Activated gamma-delta T cell treated with anti-CD3 and anti-CD28 coated beads, Interleukin-2, amount 50 U/mL, for 16 hours (primary cell): ENCODE data around the gene HSH2D.
"Not testable (repeated sequence)": the region's sequence is repeated elsewhere in the genome, so short reads cannot be mapped to it uniquely, and the experiment has no call there.

Experiments used
- DNase-seq: peaks from one replicate; pipeline ENCODE4 v3.0.0-alpha.2; 2020; ENCODE audit warnings: low read depth

The HSH2D gene

GRCh38 chr19:16143399-16144215, at the start of gene HSH2D:
Gene HSH2D (plus strand): TSS chr19:16143685. CDS start chr19:16148751, 5,066 bp downstream.
- DNase-seq = peak; percentile 53

GRCh38 chr19:16094360-16095070, 49.0 kb upstream of the HSH2D start:
- no peak for DNase-seq

GRCh38 chr19:16095071-16095571, 48.4 kb upstream of the HSH2D start:
- DNase-seq = no peak

GRCh38 chr19:16096280-16096855, 47.1 kb upstream of the HSH2D start:
- DNase-seq = no peak

- no peak for DNase-seq
Observed at GRCh38 chr19:16098416-16098768, 45.1 kb upstream of the HSH2D start.

- DNase-seq = no peak
Observed at GRCh38 chr19:16098821-16099220, 44.7 kb upstream of the HSH2D start.

GRCh38 chr19:16099314-16099965, 44.0 kb upstream of the HSH2D start:
- DNase-seq = not testable (repeated sequence)

GRCh38 chr19:16100524-16100923, 43.0 kb upstream of the HSH2D start:
- DNase-seq = no peak

GRCh38 chr19:16104722-16105121, 38.8 kb upstream of the HSH2D start:
- DNase-seq = no peak

GRCh38 chr19:16106121-16106520, 37.4 kb upstream of the HSH2D start:
- no peak for DNase-seq

- DNase-seq = peak; percentile 98
Observed at GRCh38 chr19:16111160-16111908, 32.2 kb upstream of the HSH2D start, which contains the start of gene RAB8A. Gene RAB8A (plus strand): TSS chr19:16111889. CDS start chr19:16111902, 13 bp downstream.

- no peak for DNase-seq
Observed at GRCh38 chr19:16111909-16112752, 31.4 kb upstream of the HSH2D start.

- DNase-seq = no peak
Observed at GRCh38 chr19:16112778-16113177, 30.7 kb upstream of the HSH2D start.

GRCh38 chr19:16113727-16114126, 29.8 kb upstream of the HSH2D start:
- no peak for DNase-seq

GRCh38 chr19:16115301-16116039, 28.0 kb upstream of the HSH2D start:
- DNase-seq = no peak

- DNase-seq = no peak
Observed at GRCh38 chr19:16116067-16116466, 27.4 kb upstream of the HSH2D start.

GRCh38 chr19:16117594-16118033, 25.9 kb upstream of the HSH2D start:
- no peak for DNase-seq

- no peak for DNase-seq
Observed at GRCh38 chr19:16118489-16119033, 24.9 kb upstream of the HSH2D start.

- DNase-seq = not testable (repeated sequence)
Observed at GRCh38 chr19:16119075-16119857, 24.2 kb upstream of the HSH2D start.
